RPMI7951 (cell line): ENCODE results near the gene DLG5. TPM values are rescaled to one million over a fixed set of nuclear protein-coding genes. Genes with fewer than 3 reads are reported as not detected.
"Not testable (repeated sequence)": the region's sequence is repeated elsewhere in the genome, so short reads cannot be mapped to it uniquely, and the experiment has no call there.

Experiments used
- DNase-seq: peaks from one replicate; pipeline ENCODE4 v3.0.0-alpha.2; 2012; ENCODE audit warnings: low read depth
- total RNA-seq: library from RNA; depleted of rRNA; stranded (reverse); fragments of >200 nt; shearing (Covaris generic); gene quantifications from 2 replicates; pipeline ENCODE4 v1.2.3, GENCODE V29; 2014; rRNA removed

Gene DLG5
- total RNA-seq, 1 experiment from 2014 or later = 9.0 TPM

DNA sequence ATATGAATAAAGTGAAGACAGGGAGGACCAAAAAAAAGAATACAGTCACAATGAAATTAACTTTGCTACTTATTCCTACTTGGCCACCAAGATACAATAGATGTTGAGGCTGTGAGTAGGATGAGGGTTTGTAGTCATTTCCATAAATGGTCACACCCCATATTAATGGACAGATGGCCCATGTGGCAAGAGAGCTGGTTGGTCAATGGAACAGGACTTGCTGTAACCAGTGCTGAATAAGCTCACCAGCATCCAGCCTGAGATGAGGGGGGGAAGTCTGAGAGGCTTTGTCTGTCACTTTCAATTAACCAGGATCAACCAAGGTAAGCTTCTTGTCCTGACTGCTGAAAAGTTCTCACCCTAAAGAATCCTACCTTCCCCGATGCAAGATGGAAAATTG is 158.5 kb downstream of the DLG5 start:
- no peak for DNase-seq

DNA sequence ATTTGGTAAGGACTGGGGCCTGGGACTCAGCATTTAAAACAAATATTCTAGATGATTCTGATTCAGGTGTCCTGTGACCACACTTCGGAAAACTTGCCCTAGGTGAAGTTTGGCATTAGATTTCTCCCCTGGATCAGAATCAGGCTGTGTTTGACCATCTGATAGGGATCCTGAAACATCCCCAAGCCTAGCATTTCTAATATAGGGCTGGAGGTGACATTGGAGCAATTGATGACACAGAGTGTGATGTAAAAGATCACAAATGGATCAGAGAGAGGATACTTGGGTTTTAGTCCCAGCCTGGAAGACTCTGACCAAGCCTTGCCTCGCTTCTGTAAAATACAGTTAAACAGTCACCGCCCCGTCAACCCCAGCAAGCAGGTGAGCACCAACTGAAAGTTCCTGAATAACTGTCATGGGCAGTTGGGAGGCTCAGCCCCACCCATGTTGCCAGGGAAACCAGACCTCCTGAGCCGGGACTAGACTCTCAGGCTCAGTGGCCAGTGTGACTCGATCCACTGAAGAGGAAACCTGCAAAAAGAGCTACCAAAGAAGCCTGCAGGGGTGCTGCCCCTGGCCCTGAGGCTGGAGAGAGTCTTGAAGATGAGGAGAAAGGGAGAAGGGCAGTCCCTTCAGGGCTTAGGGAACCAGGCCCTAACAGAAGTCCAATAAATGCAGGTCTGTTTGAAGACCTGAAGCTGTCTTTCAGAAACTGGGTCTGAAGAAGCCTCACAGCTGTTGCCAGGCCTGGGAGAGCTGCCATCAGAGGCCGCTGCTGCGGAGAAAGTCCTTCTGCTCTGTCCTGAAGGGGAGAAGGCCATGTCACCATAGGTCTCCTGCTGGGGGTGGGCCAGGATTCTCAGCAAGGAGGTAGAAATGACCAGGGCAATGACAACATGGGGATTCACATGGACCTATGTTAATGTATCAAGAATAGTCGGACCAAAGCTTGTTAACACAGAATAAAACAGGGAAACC is 162.8 kb downstream of the DLG5 start:
- no peak for DNase-seq

DNA sequence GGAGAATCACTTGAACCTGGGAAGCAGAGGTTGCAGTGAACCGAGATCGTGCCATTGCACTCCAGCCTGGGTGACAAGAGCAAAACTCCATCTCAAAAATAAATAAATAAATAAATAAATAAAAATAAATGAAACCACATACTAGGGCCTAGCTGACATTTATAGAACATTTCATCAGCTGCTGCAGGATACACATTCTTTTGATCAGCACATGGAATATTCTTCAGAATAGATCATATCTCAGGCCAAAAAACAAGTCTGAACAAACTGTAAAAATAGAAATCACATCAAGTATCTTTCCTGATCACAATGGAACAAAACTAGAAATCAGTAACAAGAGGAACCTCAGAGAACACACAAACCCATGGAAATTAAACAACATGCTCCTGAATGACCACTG is 168.1 kb downstream of the DLG5 start:
- not testable (repeated sequence) for DNase-seq

DNA sequence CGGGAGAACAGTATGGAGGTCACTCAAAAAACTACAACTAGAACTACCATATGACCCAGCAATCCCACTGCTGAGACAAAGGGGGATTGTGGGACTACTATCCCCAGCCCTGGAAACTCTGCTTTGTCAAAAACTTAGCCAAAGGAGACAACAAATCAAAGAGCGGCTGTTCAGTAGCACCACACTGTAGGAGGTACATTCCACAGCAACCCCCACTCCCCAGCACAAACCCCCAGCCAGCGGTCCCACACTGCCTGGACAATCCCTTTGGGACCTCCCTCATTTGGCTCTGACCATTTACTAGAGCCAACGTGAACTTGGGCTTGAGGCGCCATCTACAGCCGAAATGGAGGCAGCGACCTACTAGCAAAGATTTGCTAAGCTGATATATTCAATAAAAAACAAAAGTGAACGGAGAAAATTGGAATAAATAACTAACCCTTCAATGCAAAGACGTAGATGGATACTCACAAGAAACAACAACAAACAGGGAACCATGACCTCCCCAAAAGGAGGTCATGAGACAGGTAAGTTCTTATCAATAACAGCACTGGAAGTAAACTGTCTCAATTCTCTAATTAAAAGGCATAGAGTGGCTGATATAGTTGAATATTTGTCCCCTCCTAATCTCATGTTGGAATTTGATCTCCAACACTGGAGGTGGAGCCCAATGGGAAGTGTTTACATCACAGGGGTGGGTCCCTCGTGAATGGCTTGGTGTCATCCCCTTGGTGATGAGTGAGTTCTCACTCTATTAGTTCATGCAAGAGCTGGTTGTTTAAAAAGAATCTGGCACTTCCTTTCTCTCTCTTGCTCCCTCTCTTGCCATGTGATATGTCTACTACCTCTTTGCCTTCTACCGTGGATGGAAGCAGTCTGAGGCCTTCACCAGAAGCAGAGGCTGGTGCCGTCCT is 170.0 kb downstream of the DLG5 start:
- DNase-seq = peak; percentile 63

GRCh38 chr10:77746047-77746707 is 180.4 kb downstream of the DLG5 start:
- DNase-seq = peak; percentile 42

GRCh38 chr10:77744245-77744644 is 182.3 kb downstream of the DLG5 start:
- peak; percentile 62 for DNase-seq

DNA sequence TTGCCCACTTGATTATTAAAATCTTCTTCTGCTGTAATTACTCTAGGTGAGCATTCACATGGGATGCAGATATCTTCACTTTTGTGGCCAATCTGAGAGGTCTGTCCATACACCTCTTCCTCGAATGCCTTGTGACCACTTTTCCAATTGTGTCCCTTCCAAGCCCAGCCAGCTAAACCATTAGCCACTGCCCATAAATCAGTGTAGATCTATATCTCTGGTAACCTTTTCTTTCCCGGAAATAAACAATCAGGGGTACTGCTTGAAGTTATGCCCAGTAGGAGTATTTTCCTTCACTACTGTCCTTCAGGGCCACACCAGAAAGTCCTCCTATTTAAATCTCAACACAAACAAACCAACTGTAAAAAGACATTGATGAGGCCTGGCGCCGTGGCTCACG is 184.4 kb downstream of the DLG5 start:
- DNase-seq = no peak

DNA sequence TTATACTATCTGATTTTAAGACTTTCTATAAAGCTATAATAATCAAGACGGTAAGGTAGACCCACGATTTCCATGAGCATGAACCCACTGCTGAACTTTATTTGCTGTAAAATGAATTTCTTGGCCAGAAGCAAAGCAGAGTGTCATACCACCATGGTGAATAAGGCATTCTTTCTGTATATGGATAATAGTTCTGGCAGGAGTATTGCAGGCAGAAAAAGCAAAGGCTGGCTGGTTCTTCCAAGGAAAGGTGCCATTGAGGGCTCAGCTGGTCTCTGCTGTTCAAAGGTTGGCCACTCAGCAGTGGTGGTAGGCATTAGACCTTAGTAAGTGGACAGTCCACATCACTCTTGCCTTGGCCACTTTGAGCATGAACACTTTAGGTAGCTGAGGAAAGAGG is 184.8 kb downstream of the DLG5 start:
- DNase-seq = no peak

Other genes starting within 250 kb of the DLG5 start
- gene POLR3A, start 102.8 kb upstream of the DLG5 start, total RNA-seq = 7.0 and 8.2 TPM in 2 replicates
- gene RPS24, start 107.1 kb upstream of the DLG5 start, total RNA-seq = 2,010 and 2,229 TPM in 2 replicates